NCI-H146 (cell line): Measurements from ENCODE around the gene ABHD1.

ENCODE experiments used
- DNase-seq: peaks from one replicate; lab custom pipeline; 2025; lab: John Stamatoyannopoulos, UW

ABHD1 gene

DNA sequence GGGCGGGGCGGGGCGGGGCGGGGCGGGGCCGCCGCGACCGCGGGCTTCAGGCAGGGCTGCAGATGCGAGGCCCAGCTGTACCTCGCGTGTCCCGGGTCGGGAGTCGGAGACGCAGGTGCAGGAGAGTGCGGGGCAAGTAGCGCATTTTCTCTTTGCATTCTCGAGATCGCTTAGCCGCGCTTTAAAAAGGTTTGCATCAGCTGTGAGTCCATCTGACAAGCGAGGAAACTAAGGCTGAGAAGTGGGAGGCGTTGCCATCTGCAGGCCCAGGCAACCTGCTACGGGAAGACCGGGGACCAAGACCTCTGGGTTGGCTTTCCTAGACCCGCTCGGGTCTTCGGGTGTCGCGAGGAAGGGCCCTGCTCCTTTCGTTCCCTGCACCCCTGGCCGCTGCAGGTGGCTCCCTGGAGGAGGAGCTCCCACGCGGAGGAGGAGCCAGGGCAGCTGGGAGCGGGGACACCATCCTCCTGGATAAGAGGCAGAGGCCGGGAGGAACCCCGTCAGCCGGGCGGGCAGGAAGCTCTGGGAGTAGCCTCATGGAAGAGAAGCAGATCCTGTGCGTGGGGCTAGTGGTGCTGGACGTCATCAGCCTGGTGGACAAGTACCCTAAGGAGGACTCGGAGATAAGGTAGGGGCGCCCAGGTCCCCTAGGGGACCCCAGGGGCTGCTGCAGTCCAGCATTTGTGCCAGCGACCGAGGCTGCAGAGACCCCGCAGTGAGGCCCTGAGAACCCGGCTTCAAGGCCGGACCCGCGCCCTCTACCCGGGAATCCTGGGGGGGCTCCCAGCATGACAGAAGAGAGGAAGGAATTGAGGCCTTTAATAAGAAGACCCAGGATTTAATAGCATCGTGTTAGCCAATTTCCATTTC, 36.7 kb upstream of the ABHD1 start, which contains the start of gene KHK:
Gene KHK (plus strand): TSS at position 49 of the 870 bp plus-strand sequence. CDS start 488 bp downstream, at position 537.
- peak; percentile 84 for DNase-seq

DNA sequence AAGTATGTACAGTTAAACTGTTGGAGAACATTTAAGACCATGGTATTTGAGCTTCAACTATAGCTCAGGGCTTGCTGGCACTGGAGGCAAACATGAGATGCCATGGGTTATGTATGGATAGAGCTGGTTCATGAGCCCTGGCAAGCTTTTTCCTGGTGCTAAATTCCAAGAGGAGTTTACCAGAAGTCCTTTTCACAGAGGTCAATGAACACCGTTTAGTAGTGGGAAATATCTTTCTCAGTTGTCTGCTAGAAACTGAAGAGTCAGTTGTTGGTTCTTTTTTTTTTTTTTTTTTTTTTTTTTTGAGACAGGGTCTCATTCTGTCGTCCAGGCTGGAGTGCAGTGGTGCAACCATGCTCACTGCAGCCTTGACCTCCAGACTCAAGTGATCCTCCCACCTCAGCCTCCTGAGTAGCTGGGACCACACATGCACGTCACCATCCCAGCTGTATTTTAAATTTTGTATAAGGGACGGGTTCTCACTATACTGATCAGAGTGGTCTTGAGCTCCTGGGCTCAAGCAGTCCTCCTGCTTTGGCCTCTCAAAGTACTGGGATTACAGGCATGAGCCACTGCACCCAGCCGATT, 35.7 kb upstream of the ABHD1 start:
- no peak for DNase-seq

DNA sequence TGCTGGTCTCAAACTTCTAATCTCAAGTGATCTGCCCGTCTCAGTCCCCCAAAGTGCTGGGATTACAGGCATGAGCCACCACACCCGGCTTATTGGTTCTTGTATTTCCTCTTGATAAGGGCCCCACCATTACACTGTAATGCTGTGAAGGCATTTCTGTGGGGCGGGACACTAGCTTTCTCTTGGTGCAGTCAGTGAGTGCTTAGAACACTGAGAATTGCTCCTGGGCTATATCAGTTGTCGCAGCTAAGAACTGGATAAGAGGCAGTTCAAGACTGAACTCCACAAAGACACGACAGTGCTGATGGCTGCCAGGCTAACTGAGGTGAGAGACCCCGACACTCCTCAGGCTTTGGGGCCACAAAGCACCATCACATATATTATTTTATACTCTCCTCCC, 35.0 kb upstream of the ABHD1 start:
- no peak for DNase-seq

DNA sequence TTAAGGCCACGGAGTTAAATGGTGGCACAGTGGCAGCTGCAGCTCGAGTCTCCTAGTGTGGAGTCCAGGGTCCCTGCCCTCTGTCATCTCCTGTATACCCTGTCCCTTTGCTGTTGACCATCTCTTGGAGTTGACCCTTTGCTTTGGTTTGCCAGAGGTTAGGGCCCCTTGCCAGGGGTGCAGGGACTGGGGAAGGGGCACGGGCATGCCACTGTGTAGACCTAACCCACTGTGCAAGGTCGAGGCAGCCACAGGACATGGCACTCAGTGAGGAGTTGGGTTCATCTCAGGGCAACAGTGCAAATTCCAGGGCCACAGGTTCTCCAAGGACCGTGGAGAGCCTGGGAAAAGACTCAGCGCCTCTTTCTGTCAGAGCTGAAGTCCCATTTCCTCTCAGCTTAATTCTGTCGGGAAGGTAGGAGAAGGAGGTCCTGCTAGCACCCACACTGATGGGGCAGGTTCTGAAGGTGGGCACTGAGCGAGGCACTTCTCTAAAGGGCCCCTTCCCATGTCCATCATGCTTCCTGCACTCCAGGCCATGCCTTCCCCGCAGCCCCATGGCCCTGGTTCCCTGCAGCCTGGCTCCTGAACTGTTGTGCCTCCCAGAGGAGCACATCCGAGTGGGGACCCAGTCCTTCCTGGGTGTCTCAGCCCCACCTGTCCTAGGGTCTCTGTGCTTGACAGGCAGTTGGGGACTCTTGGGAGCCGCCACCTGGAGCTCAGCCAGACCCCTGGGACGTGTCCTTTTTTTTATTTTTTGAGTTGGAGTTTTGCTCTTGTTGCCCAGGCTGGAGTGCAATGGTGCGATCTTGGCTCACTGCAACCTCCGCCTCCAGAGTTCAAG, 34.3 kb upstream of the ABHD1 start:
- DNase-seq: no peak

DNA sequence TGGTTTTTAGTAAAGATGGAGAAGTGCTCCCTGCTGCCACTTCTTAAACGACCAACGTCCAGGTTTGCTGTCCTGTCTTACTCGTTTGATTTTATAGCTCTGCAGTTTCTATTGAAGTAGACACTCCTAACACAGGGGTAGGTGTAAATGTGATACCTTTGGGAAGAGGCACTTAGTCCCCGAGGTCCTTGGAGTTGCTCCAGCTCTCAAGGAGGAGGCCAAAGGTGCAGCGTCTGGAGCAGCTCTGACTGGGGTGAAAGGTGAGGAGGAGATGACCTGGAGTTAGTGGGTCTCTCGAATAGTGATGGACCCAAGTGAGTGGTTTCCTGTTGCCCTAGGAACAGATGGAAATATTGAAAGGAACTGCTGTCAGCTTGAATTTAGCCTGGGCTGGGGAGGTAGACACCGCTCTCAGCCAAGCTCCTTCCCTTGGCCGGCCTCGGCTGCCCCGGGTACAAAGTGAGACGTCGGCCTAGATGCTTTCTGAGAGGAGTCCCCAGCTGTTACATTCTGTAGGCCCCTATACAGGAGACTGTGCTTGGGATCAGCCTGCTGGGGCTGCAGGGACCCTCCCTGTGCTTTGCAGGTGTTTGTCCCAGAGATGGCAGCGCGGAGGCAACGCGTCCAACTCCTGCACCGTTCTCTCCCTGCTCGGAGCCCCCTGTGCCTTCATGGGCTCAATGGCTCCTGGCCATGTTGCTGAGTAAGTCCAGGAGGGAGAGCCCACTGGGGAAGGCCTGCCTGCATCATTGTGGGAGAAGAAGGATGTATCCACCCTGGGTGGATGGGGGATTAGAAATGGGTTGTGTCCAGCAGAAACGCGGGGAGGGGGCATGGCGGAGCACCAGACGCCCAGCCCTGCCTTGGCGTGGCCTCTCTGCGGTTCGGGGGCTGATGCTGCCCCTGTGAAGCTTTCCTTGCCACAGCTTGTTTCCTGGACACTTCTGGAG, 31.6 kb upstream of the ABHD1 start:
- no peak for DNase-seq

DNA sequence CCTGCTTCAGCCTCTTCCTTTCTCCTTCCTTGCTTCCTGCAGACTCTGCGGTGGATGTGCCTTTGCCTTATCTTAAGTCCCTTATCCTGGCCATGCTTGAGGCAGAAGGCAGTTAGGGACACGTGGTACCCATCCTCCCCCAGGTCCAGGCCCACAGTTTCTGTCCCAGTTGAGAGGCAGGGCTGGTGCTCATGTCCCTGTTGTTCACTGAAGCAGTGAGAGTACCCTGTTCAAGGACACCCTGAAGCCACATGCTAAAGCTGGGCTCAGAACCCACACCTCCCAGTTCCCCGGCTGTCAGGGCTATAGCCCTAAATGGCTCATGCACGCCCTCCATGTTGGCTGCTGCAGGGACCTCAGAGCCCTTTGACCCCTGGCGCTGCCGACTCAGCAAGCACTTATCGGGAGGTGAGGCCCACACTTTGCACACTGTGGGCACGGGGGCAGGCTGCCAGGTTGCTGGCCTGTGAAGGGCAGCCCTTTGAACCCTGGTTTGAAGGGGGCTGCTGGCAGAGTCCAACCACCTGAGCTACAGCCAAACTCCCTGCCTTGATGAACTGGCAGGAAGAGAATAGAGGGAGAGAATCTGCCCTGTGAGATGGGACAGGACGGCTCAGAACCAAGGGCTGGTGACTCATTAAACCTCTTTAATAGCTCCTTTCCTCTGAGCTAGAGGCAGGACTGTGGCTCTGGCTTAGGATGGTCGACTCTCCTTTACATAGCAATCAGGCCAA, 30.8 kb upstream of the ABHD1 start:
- no peak for DNase-seq

DNA sequence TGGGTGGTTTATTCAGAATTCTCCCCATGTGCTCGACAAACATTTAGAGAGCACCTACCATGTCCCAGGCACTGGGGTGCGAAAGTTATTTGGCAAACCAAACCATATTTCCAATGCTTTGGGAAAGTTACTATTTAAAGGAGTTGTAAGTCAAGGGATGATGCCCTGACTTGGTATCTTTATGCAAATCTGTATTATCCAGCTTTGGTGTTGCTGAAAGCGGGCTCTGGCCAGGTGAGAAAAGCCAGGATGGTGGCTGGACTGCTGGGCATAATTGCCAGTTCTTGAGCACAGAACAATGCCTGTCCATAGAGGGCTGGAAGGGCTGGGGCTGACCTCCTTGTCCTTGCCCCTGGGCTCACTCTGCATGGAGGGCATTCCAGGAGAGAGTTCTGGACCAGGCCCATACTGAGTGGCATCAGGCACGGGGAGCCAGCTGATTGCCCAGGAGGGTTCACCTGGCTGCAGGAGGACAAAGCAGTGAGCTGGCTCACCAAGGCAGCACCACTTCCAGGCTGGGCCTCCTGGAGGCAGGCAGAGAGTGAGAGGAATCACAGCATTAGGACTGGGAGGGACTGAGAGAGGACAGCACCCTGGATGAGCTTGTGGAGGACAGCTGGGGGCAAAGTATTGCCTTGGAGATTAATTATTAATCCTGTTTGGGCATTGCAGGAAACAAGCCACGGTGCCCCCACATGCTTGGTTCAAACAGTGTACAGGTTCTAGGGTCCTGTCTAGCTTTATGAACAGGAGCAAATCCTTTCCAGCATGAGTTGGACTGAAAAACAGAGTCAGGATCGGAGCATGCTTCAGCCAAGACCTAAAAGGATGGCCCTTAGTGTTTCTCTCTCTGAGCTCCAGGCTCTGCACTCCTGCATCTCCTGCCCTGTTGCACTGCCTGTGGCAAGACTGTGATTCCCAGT, 29.9 kb upstream of the ABHD1 start:
- DNase-seq: no peak

DNA sequence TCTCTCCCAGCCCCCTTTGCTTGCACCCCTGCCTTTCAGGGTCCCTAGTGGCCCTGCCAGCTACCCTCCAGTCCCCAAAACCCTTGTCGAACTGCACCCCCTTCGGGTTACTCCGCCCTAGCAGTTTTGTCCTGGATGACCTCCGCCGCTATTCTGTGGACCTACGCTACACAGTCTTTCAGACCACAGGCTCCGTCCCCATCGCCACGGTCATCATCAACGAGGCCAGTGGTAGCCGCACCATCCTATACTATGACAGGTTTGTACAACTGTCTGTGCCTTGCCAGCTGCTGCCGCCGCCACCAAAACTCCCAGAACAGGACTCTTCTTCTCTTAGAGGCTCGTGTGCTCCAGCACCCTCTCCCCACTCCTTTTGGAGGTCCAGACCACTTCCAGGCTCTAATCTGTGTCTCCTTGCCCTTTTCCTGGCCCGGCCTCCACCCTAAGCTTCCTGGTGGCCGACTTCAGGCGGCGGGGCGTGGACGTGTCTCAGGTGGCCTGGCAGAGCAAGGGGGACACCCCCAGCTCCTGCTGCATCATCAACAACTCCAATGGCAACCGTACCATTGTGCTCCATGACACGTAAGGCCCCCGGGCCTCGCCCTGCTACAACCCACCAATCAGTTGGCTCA, 29.1 kb upstream of the ABHD1 start:
- DNase-seq: no peak

DNA sequence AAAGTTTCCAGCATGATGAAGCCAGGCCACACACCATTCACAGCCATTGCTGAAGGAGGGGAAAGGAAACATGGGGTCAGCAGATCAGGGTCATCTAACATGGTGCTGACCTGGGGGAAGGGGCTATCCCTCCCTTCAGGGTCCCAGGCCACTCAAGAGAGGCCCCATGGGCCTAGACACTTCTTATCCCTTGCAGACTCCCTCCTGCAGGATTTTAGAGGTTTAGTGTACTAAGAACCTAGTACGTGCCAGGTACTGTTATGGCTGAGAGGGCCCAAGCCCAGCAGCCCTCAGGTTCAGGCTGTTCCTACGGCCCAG, 28.2 kb upstream of the ABHD1 start:
- DNase-seq: no peak

DNA sequence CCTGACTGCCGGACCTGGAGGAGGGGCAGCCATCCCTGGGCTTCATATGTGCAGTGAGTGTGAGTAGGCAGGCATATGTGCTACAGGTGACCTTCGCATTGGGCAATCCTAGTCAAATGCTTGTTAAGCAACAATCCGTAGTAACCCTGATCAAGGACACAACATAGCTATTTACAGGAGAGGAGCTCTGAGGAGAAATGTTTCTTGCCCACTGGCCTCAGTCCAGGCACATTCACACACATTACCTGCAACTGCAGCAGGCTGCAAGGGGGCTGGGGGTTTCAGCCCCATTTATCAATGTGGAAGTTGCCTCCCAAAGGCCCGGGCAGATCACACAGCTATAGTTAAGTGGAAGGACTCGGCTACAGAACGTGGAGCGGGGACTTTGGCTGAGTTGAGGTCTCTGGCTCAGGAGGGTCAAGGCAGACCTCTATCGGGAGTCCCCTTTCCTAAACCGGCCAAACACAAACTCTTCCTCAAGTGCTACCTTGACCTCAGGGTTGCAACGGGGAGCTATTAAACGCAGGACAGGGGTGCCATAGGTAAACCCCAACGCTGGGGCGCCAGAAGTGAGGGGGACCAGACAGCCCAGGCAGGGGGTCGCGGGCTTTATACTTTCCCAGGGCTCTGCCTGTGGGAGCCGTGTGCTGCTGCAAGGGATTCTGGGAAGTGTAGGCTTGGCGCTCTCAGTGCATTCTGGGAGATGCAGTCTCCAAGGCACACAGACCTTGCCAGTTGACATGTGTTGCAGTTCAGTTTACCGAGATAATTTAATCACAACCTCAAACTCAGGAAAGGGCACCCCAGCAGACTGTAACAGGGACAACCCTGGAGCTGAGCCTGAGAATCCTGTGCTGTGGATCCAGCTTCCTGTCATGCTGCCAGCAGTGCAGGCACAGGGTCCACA, 27.6 kb upstream of the ABHD1 start:
- peak; percentile 9 for DNase-seq

DNA sequence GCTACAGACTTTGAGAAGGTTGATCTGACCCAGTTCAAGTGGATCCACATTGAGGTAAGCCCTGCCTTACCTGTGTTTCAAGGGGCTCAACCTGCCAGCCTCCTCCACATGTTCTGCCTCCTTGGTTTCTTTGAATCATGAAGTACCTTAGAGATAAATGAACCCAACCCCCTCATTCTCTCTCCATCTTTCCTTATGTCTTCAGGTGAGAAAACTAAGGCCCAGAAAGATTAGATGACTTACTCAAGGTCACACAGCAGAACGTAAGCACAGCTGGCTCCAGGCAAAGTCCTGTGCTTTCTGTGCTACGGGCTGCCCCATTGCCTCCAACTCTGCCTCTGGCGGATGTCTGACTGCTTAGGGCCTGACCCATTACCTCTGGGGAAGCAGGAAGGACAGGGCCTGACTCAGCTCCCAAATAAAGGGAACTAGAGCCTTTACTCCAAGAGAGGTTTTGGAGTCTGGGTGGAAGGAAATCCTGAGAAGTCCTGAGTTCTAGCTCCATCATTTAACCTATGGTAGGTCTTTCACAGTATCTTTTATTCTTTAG, 26.8 kb upstream of the ABHD1 start:
- no peak for DNase-seq

DNA sequence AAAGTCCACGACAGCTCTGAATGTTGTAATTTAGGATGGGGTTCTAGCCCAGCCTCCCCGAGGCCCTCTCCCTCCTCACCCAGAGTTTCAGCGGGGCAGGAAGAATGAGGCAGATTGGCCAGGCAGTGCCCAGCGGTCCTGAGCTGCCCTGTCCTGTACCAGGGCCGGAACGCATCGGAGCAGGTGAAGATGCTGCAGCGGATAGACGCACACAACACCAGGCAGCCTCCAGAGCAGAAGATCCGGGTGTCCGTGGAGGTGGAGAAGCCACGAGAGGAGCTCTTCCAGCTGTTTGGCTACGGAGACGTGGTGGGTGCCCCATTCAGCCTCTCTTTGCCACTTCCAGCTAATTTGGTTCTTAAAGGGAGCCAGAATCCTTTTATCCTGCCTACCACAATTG, 26.3 kb upstream of the ABHD1 start:
- no peak for DNase-seq

DNA sequence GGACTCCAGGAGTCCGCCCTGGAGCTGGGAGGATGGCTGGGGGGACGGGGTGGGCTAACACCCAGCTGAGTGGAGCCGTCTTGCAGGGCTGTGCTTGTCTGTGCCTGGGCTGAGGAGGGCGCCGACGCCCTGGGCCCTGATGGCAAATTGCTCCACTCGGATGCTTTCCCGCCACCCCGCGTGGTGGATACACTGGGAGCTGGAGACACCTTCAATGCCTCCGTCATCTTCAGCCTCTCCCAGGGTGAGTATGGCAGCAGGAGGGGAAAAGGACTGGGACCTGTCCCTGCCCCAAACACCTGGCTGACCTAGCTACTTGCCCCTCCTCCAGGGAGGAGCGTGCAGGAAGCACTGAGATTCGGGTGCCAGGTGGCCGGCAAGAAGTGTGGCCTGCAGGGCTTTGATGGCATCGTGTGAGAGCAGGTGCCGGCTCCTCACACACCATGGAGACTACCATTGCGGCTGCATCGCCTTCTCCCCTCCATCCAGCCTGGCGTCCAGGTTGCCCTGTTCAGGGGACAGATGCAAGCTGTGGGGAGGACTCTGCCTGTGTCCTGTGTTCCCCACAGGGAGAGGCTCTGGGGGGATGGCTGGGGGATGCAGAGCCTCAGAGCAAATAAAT, 24.2 kb upstream of the ABHD1 start:
- DNase-seq: no peak

DNA sequence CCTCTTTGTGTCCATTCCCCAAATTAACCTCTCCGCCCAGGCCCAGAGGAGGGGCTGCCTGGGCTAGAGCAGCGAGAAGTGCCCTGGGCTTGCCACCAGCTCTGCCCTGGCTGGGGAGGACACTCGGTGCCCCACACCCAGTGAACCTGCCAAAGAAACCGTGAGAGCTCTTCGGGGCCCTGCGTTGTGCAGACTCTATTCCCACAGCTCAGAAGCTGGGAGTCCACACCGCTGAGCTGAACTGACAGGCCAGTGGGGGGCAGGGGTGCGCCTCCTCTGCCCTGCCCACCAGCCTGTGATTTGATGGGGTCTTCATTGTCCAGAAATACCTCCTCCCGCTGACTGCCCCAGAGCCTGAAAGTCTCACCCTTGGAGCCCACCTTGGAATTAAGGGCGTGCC, 23.6 kb upstream of the ABHD1 start:
- no peak for DNase-seq

DNA sequence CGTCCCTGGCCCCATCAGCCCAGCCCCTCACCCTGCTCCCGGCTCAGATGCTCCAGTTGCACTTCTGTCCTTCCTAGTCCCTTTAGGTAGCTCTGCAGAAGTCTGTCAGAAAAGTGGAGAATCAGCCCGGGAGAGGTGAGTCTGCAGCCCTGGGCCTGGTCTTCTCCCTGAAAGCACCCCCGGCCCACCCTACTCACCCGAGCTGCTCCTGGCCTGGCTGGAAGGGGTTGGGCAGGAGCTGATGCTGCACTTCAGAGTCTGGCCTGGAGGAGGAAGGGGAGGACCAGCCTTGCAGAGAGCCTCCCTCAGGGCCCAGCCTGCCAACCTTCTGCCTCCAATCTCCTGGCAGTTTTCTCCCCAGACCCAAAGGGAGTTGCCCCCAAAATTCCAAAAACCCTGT, 21.3 kb upstream of the ABHD1 start:
- no peak for DNase-seq

DNA sequence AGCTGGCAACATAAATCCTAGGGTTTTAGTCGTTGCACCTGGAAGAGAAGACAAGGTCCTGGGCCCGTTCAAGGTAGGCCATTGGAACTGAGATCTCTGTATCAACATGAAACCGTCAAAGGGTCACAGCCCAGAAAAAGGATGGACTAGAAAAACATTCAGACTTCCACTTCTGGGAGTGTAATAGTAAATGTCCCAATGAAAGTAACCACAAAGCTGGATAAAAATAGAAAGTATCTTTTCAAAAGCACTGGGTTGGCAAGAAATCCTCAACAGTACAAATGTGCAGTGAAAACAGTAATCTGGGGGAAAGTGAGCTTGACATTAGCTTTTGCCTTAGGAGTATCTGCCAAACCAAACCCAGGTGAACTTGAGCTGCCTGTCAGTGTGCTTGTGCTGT, 17.6 kb upstream of the ABHD1 start:
- no peak for DNase-seq

DNA sequence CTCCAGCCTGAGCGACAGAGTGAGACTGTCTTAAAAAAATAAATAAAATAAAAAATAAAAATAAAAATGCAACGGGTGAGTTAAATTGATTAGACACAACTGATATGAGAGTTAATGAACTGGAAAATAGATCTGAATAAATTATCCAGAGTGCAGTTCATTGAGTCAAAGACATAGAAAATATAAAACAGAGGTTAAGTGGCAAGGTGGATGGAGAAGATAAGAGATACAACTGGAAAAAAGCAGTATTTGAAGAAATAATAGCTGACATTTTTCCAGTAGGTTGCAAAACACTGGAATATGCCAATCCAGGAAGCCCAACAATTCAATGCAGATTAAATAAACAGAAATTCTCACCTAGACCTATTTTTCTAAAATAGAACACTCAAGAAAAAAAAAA, 15.4 kb upstream of the ABHD1 start:
- DNase-seq: no peak

DNA sequence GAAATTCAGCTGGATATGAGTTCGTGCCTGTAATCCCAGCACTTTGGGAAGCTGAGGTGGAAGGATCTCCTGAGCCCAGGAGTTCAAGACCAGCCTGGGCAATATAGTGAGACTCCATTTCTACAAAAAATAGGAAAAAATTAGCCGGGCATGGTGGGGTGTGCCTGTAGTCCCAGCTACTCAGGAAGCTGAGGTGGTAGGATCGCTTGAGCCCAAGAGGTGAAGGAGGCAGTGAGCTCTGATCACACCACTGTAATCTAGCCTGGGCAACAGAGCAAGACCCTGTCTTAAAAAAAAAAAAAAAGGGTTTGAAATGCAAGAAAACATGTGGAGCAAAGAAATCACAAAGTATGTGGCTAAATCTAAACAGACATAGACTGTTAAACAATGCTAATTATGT, 14.5 kb upstream of the ABHD1 start:
- no peak for DNase-seq
